ENCODE data around the gene CTNNBL1. TPM values are rescaled to one million over a fixed set of nuclear protein-coding genes. Genes with fewer than 3 reads are reported as not detected.

Gene CTNNBL1
- total RNA-seq, 6 experiments from 2014 or later: 16.3 to 41.8 (median 28.8) TPM

DNA sequence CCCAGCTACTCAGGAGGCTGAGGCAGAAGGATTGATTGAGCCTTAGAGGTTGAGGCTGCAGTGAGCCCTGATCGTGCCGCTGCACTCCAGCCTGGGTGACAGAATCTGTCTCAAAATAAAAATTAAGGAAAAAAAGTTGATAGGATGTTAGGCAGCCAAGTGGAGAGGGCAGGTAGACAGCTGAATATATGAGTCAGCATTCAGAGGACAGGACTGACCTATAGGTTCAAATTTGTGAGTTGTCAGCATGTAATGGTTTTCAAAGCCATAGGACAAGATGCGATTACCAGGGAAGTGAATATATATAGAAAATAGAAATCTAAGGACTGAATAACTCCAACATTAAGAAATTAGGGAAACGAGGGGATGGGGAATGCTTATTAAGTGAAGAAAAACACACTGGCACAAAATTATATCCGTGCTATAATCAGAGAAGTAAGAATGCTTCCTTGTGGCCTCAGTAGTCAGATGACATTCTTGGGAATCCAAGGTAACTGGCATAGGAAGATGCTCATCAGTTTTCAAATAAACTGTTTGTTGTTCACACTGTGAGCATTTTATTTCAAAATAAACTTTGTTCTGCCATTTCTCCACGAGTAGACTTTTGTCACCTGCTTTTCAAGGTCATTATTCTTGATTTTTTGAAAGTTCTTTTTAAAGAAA lies 145.1 kb downstream of the CTNNBL1 start:
- Histone ChIP-seq H3K4me3 (no peak overlapping the region), H3K27ac (no peak overlapping the region), H3K4me1 (no peaks in the 10 kb centered on the region), H3K36me3 (peaks cover 0 to 14% (median 0%) of the 10 kb centered on the region in 4 donors), H3K27me3 (no peaks in the 10 kb centered on the region), H3K9me3 (no peaks in the 10 kb centered on the region)
- no peak for TF ChIP-seq POLR2A (IDR thresholded peaks at IDR 0.05)
- TF ChIP-seq, protein P1, sequence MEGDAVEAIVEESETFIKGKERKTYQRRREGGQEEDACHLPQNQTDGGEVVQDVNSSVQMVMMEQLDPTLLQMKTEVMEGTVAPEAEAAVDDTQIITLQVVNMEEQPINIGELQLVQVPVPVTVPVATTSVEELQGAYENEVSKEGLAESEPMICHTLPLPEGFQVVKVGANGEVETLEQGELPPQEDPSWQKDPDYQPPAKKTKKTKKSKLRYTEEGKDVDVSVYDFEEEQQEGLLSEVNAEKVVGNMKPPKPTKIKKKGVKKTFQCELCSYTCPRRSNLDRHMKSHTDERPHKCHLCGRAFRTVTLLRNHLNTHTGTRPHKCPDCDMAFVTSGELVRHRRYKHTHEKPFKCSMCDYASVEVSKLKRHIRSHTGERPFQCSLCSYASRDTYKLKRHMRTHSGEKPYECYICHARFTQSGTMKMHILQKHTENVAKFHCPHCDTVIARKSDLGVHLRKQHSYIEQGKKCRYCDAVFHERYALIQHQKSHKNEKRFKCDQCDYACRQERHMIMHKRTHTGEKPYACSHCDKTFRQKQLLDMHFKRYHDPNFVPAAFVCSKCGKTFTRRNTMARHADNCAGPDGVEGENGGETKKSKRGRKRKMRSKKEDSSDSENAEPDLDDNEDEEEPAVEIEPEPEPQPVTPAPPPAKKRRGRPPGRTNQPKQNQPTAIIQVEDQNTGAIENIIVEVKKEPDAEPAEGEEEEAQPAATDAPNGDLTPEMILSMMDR (IDR thresholded peaks at IDR 0.05): no peak
- intact Hi-C loops (cut with DNase I): no loop called here
- 83% methylated on average over 6 of the region's 6 CpGs for WGBS (ENCODE audit: insufficient coverage, low coverage, low lambda C conversion rate, missing lambda C conversion rate)
- DNase-seq (no peak), ATAC-seq (no peak)

DNA sequence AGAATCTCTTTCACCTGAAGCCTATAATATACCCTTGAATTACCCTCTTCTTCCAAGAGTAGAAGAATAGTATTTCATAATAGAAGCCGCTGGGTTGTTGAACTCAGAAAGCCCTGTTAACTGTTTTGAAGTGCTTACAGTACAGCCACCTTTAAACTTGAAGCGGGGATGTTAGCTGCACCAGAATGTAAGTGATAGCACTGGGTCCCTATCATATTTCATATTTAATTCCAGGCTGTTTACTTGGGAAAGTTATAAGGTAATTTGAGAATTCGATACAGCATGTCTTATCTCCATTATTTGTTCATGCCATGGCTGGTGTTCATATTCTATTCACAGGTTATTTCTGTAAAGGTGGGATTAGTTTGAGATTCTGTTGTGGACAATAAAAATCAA lies 145.6 kb downstream of the CTNNBL1 start:
- ATAC-seq: no peak
- H3K9me3 ChIP-seq: no peaks in the 10 kb centered on the region
- H3K4me1 ChIP-seq: no peaks in the 10 kb centered on the region
- H3K4me3 ChIP-seq: no peak overlapping the region
- H3K27ac ChIP-seq: no peak overlapping the region
- H3K36me3 ChIP-seq: peaks cover 0 to 14% (median 0%) of the 10 kb centered on the region in 4 donors
- intact Hi-C loops (cut with DNase I): no loop called here
- no peak for DNase-seq
- TF ChIP-seq, protein P1 (IDR thresholded peaks at IDR 0.05): no peak
- no peak for TF ChIP-seq POLR2A (IDR thresholded peaks at IDR 0.05)
- no peaks in the 10 kb centered on the region for H3K27me3 ChIP-seq
- 67% methylated on average over 3 of the region's 3 CpGs for WGBS (ENCODE audit: insufficient coverage, low coverage, low lambda C conversion rate, missing lambda C conversion rate)

DNA sequence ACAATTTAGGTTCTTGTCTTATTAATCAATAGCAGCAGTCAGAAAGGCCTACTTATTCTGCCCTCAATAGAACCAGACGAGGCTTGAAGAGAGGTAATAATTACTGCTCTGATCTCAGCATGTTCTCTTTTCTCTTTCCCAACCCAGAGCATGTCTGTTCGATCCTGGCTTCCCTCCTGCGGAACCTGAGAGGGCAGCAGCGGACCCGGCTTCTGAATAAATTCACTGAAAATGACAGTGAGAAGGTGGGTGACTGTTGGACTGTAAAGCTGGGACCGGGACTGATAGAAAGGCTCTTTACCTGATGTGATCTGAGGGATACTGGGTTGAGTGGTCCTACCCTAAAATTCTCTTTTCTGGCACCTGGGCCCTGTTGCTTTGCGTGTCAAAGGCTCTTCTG lies 146.1 kb downstream of the CTNNBL1 start:
- 87% methylated on average over 6 of the region's 7 CpGs for WGBS (ENCODE audit: insufficient coverage, low coverage, low lambda C conversion rate, missing lambda C conversion rate)
- TF ChIP-seq, protein P1 (IDR thresholded peaks at IDR 0.05): no peak
- Histone ChIP-seq H3K27ac (no peak overlapping the region), H3K36me3 (peaks cover 0 to 14% (median 0%) of the 10 kb centered on the region in 4 donors), H3K27me3 (no peaks in the 10 kb centered on the region), H3K4me1 (no peaks in the 10 kb centered on the region), H3K9me3 (no peaks in the 10 kb centered on the region), H3K4me3 (no peak overlapping the region)
- DNase-seq (no peak), ATAC-seq (no peak)
- intact Hi-C loops (cut with DNase I): no loop called here

DNA sequence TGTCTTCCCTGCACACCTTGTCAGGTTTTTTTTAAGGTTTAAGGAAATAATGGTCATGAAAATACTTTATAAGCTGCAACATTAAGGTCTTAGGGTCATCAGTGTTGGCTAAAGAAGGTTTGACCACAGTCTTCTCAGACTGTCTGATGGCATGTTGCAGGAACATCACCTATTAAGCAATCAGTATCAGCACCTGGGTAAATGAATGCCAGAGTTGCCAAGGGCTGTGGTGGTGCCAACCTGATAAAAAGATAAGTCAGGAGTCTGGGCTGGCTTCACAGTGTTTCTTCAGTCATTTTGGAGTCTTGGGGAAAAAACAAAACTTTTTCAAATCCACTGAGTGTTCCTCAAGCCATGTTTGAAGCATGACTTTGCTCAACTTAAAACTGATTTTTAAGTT lies 147.6 kb downstream of the CTNNBL1 start:
- Histone ChIP-seq H3K9me3 (no peaks in the 10 kb centered on the region), H3K36me3 (peaks cover 0 to 14% (median 0%) of the 10 kb centered on the region in 4 donors), H3K4me1 (no peaks in the 10 kb centered on the region), H3K27me3 (no peaks in the 10 kb centered on the region), H3K27ac (no peak overlapping the region), H3K4me3 (no peak overlapping the region)
- ATAC-seq (peak; percentile 35 to 86 (median 64)), DNase-seq (no peak)
- TF ChIP-seq POLR2A (IDR thresholded peaks at IDR 0.05): no peak
- TF ChIP-seq, protein P1 (IDR thresholded peaks at IDR 0.05): no peak
- intact Hi-C loops (cut with DNase I): no loop called here

DNA sequence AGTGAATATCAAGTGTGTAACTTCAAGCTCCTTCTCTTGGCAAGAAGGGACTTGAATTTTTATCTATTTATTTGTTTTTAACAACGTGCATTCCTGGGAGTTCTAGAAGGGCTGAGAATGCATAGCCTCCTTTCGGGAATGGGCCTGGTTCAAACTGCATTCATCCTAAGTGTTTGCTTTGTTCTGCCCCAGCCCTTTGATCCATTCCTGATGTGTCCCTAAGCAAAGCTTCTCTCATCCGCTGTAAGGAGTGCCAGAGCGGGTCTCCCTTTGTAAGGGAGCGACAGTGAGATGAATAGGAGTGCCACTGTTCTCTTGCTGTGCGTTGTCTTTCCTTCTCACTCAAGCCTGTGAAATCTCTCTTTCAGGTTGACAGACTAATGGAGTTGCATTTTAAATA lies 148.1 kb downstream of the CTNNBL1 start:
- H3K27ac ChIP-seq: no peak overlapping the region
- DNase-seq (no peak), ATAC-seq (no peak)
- no peaks in the 10 kb centered on the region for H3K4me1 ChIP-seq
- intact Hi-C loops (cut with DNase I): no loop called here
- H3K9me3 ChIP-seq: no peaks in the 10 kb centered on the region
- peaks cover 0 to 14% (median 0%) of the 10 kb centered on the region in 4 donors for H3K36me3 ChIP-seq
- TF ChIP-seq, protein P1 (IDR thresholded peaks at IDR 0.05): no peak
- TF ChIP-seq POLR2A (IDR thresholded peaks at IDR 0.05): no peak
- H3K27me3 ChIP-seq: no peaks in the 10 kb centered on the region
- WGBS (ENCODE audit: insufficient coverage, low coverage, low lambda C conversion rate, missing lambda C conversion rate): 86% methylated on average over 5 of the region's 6 CpGs
- H3K4me3 ChIP-seq: no peak overlapping the region
